K562 (cell line): Measurements from ENCODE around the gene FBXL13. TPM values are rescaled to one million over a fixed set of nuclear protein-coding genes. Genes with fewer than 3 reads are reported as not detected.

Experiments
- CTBP1 ChIP-seq: fragments of 450-650 bp; IDR thresholded peaks from 2 replicates; pipeline ENCODE4 v1.6.1; 2016; ENCODE audit warnings: borderline replicate concordance
- DMBX1 ChIP-seq: fragments of 250-450 bp; sonication (Bioruptor Pico); IDR thresholded peaks from 2 replicates; pipeline ENCODE4 v1.8.0; 2022; ENCODE audit warnings: inconsistent platforms, mild to moderate bottlenecking, moderate library complexity, borderline replicate concordance
- FOSL1 ChIP-seq: fragments of 200-800 bp; sonication (Bioruptor generic); conservative IDR thresholded peaks from 2 replicates; pipeline ENCODE4 v1.6.1; 2016; ENCODE audit warnings: missing genetic modification characterization, missing compliant biosample characterization
- FOXK1 ChIP-seq: sonication (generic); formaldehyde crosslinking; IDR thresholded peaks from 2 replicates; pipeline ENCODE4 v1.8.0; 2022; ENCODE audit warnings: missing genetic modification reagents, mild to moderate bottlenecking, borderline replicate concordance
- JUND ChIP-seq, 2 experiments: IDR thresholded peaks; 2 replicates in 1 of 2; 3 replicates in 1 of 2; pipeline ENCODE4 v1.6.1; 2011; ENCODE audit warnings: borderline replicate concordance in 2 of 2, low read depth in 2 of 2, low read length in 2 of 2, improper control_type of control experiment in 1 of 2, missing biosample characterization in 1 of 2, missing genetic modification characterization in 1 of 2, missing genetic modification reagents in 1 of 2
- MAFF ChIP-seq: IDR thresholded peaks from 2 replicates; pipeline ENCODE4 v1.6.1; 2012; ENCODE audit warnings: low read length, improper control_type of control experiment
- MTA1 ChIP-seq: fragments of 450-650 bp; IDR thresholded peaks from 2 replicates; pipeline ENCODE4 v1.6.1; 2017; ENCODE audit warnings: borderline replicate concordance
- MYBL2 ChIP-seq, 2 experiments: fragments of 450-650 bp in 1 of 2; sonication (generic) in 1 of 2; formaldehyde crosslinking in 1 of 2; IDR thresholded peaks; 2 replicates each; pipeline versions ENCODE4 v1.6.1 to v1.8.1; 2017 to 2022; ENCODE audit warnings: borderline replicate concordance in 1 of 2, inconsistent platforms in 1 of 2, low read depth in 1 of 2, mild to moderate bottlenecking in 1 of 2, missing genetic modification reagents in 1 of 2, moderate library complexity in 1 of 2
- NR2C2 ChIP-seq, 2 experiments: fragments of 200-800 bp in 1 of 2; sonication (Bioruptor generic) in 1 of 2; sonication (generic) in 1 of 2; formaldehyde crosslinking in 1 of 2; IDR thresholded peaks; 2 replicates each; pipeline versions ENCODE4 v1.6.1 to v1.8.0; 2016 to 2022; ENCODE audit warnings: mild to moderate bottlenecking in 1 of 2, missing compliant biosample characterization in 1 of 2, missing genetic modification characterization in 1 of 2, missing genetic modification reagents in 1 of 2
- PHB ChIP-seq: fragments of 250-450 bp; sonication (Bioruptor Pico); IDR thresholded peaks from 2 replicates; pipeline ENCODE4 v1.5.0; 2021
- SLC30A9 ChIP-seq: fragments of 250-450 bp; sonication (Bioruptor Pico); IDR thresholded peaks from 2 replicates; pipeline ENCODE4 v1.8.0; 2022; ENCODE audit warnings: mild to moderate bottlenecking, moderate library complexity
- SMARCA4 ChIP-seq: fragments of 450-650 bp; IDR thresholded peaks from 2 replicates; pipeline ENCODE4 v1.6.1; 2016
- ZNF143 ChIP-seq: sonication (generic); formaldehyde crosslinking; IDR thresholded peaks from 2 replicates; pipeline ENCODE4 v1.9.0; 2022; ENCODE audit warnings: mild to moderate bottlenecking, missing genetic modification reagents
- ZNF239 ChIP-seq: fragments of 250-450 bp; sonication (Bioruptor Pico); IDR thresholded peaks from 2 replicates; pipeline ENCODE4 v1.4.0; 2020; ENCODE audit warnings: mild to moderate bottlenecking
- ZNF444 ChIP-seq: fragments of 250-450 bp; sonication (Bioruptor Pico); IDR thresholded peaks from 2 replicates; pipeline ENCODE4 v1.4.0; 2020; ENCODE audit warnings: mild to moderate bottlenecking, moderate library complexity
- polyA plus RNA-seq, 8 experiments: library from polyadenylated mRNA; depleted of rRNA in 4 of 8; stranded (reverse) in 5 of 8; unstranded in 3 of 8; fragments of >200 nt; fragmentation: Nextera tagmentation in 2 of 8; fragmentation: Illumina TruSeq in 1 of 8; extraction: Ambion mirVana in 2 of 8; extraction: Trizol in 1 of 8; gene quantifications; 2 replicates each; pipeline versions ENCODE4 v1.2.1 to v1.2.3, GENCODE V29; 2011 to 2014; ENCODE audit warnings: inconsistent platforms in 1 of 8, missing spikeins in 1 of 8
- total RNA-seq, 7 experiments: library from RNA; depleted of rRNA in 6 of 7; stranded (reverse); fragments of >200 nt in 6 of 7; fragmentation: Illumina TruSeq in 2 of 7; extraction: Trizol in 2 of 7; gene quantifications; 2 replicates each; pipeline versions ENCODE4 v1.2.1 to v1.2.3, GENCODE V29; 2011 to 2021; ENCODE audit warnings: low replicate concordance in 1 of 7
- TF ChIP-seq, protein P1 (sequence below): fragments of 450-650 bp; IDR thresholded peaks from 2 replicates; pipeline ENCODE4 v1.6.1; 2016; ENCODE audit warnings: mild to moderate bottlenecking
- TF ChIP-seq, protein P2 (sequence below): fragments of 250-450 bp; sonication (Bioruptor Pico); IDR thresholded peaks from 2 replicates; pipeline ENCODE4 v1.4.0; 2020; ENCODE audit warnings: mild to moderate bottlenecking
- TF ChIP-seq, protein P3 (sequence below): fragments of 450-650 bp; formaldehyde crosslinking; IDR thresholded peaks from 2 replicates; pipeline ENCODE4 v1.4.0; 2022; ENCODE audit warnings: missing genetic modification characterization
- TF ChIP-seq, protein P4 (sequence below): fragments of 450-650 bp; formaldehyde crosslinking; conservative IDR thresholded peaks from 2 replicates; pipeline ENCODE4 v1.4.0; 2022; ENCODE audit warnings: mild to moderate bottlenecking, missing genetic modification characterization

FBXL13 gene
- total and polyA plus RNA-seq, 9 of the 15 experiments (the other 6 are each of a cell fraction or from before 2014, with no cell fraction given): 16.3 to 55.0 (median 25.4) TPM

DNA sequence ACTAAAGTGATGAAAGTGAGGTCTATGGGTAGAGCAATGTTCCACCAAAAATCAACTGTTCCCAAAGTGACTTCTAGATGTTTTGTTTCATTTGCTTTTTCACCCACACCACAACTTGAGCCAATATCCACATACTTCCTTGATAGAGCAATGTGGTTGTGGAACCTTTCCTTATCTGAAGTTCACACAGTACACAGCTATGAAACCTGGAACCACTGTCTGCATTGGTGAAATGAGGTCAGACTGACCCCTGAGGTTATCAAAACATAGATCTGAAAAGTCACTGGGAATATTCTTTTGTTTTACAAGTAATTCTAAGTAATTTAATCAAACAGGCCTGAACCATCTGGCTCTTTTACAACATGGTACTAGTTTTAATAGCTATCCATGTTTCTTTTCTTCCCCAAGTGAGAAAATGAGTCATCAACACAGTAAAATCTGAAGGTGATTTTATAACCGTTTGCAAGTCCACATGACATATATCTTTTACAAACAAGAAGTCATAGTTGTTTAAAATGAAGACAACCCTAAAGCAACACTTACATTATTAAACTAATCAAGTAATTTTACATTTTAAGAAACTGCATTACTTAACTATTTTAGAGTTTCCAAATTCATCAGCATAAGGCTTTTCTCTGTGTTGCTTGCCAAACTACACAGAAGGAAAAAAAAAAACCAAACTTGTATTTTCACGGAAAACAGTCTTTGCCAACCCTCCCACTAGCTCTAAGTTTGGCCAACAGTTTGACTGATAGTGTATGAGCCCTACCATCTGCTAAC lies 81.5 kb downstream of the FBXL13 start (continued):
- TF ChIP-seq NR2C2 (CRISPR knock-in tag; IDR thresholded peaks at IDR 0.05) (no peak), NR2C2 (tag; IDR thresholded peaks at IDR 0.05) (peak; percentile 94), ZNF444 (no peak), MAFF (peak; percentile 58), SLC30A9 (CRISPR knock-in tag) (no peak), JUND (IDR thresholded peaks at IDR 0.05; ENCODE audit: borderline replicate concordance, low read depth, low read length) (peak; percentile 97), JUND (tag; IDR thresholded peaks at IDR 0.05; ENCODE audit: borderline replicate concordance, low read depth, low read length) (peak; percentile 97), ZNF239 (CRISPR knock-in tag) (no peak; the same call in 1 of the 2 replicates), FOXK1 (0 out of 2 replicates have a peak, but pooled peaks have one; percentile 55), PHB (CRISPR knock-in tag) (no peak), SMARCA4 (peak; percentile 98), DMBX1 (CRISPR knock-in tag) (0 out of 2 replicates have a peak, but pooled peaks have one; percentile 19), MYBL2 (IDR thresholded peaks at IDR 0.05; ENCODE audit: low read depth) (peak; percentile 58; the same call in 1 of the 2 replicates), MYBL2 (CRISPR knock-in tag; IDR thresholded peaks at IDR 0.05; ENCODE audit: borderline replicate concordance) (no peak), MTA1 (peak; percentile 88), CTBP1 (peak; percentile 88), ZNF143 (CRISPR knock-in tag) (no peak), FOSL1 (peak; percentile 96)
- TF ChIP-seq, protein P1, sequence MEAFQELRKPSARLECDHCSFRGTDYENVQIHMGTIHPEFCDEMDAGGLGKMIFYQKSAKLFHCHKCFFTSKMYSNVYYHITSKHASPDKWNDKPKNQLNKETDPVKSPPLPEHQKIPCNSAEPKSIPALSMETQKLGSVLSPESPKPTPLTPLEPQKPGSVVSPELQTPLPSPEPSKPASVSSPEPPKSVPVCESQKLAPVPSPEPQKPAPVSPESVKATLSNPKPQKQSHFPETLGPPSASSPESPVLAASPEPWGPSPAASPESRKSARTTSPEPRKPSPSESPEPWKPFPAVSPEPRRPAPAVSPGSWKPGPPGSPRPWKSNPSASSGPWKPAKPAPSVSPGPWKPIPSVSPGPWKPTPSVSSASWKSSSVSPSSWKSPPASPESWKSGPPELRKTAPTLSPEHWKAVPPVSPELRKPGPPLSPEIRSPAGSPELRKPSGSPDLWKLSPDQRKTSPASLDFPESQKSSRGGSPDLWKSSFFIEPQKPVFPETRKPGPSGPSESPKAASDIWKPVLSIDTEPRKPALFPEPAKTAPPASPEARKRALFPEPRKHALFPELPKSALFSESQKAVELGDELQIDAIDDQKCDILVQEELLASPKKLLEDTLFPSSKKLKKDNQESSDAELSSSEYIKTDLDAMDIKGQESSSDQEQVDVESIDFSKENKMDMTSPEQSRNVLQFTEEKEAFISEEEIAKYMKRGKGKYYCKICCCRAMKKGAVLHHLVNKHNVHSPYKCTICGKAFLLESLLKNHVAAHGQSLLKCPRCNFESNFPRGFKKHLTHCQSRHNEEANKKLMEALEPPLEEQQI: peak; percentile 93
- TF ChIP-seq, protein P2, sequence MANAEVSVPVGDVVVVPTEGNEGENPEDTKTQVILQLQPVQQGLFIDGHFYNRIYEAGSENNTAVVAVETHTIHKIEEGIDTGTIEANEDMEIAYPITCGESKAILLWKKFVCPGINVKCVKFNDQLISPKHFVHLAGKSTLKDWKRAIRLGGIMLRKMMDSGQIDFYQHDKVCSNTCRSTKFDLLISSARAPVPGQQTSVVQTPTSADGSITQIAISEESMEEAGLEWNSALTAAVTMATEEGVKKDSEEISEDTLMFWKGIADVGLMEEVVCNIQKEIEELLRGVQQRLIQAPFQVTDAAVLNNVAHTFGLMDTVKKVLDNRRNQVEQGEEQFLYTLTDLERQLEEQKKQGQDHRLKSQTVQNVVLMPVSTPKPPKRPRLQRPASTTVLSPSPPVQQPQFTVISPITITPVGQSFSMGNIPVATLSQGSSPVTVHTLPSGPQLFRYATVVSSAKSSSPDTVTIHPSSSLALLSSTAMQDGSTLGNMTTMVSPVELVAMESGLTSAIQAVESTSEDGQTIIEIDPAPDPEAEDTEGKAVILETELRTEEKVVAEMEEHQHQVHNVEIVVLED (CRISPR knock-in tag): peak; percentile 18; the same call in 1 of the 2 replicates
- TF ChIP-seq, protein P3, sequence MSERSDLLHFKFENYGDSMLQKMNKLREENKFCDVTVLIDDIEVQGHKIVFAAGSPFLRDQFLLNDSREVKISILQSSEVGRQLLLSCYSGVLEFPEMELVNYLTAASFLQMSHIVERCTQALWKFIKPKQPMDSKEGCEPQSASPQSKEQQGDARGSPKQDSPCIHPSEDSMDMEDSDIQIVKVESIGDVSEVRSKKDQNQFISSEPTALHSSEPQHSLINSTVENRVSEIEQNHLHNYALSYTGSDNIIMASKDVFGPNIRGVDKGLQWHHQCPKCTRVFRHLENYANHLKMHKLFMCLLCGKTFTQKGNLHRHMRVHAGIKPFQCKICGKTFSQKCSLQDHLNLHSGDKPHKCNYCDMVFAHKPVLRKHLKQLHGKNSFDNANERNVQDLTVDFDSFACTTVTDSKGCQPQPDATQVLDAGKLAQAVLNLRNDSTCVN: 0 out of 2 replicates have a peak, but pooled peaks have one; percentile 46
- TF ChIP-seq, protein P4, sequence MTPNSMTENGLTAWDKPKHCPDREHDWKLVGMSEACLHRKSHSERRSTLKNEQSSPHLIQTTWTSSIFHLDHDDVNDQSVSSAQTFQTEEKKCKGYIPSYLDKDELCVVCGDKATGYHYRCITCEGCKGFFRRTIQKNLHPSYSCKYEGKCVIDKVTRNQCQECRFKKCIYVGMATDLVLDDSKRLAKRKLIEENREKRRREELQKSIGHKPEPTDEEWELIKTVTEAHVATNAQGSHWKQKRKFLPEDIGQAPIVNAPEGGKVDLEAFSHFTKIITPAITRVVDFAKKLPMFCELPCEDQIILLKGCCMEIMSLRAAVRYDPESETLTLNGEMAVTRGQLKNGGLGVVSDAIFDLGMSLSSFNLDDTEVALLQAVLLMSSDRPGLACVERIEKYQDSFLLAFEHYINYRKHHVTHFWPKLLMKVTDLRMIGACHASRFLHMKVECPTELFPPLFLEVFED (CRISPR knock-in tag): peak; percentile 58
